Calu3 (cell line): ENCODE data around the gene TSPAN5. TPM values are rescaled to one million over a fixed set of nuclear protein-coding genes. Genes with fewer than 3 reads are reported as not detected.

ENCODE experiments used
- BruUV-seq: library from RNA; stranded (reverse); fragments of 400-500 nt; replicated peaks from 2 replicates; lab custom pipeline; 2021; lab: Mats Ljungman, UMichigan
- CTCF ChIA-PET: fragments of 300-600 bp; sonication (Branson Sonifier 250); formaldehyde crosslinking; loops from one replicate; lab custom pipeline; 2022; ENCODE audit warnings: antibody characterized with exemption; lab: Charles Lee
- DNase-seq: peaks from one replicate; pipeline ENCODE4 v3.0.0; 2022
- H3K27ac Mint-ChIP-seq: one replicate; pipeline ENCODE4 v1.8.0; 2022; ENCODE audit warnings: mixed read lengths; ENCODE audit not compliant: unreplicated experiment
- H3K27me3 Mint-ChIP-seq: one replicate; pipeline ENCODE4 v1.8.0; 2022; ENCODE audit warnings: mixed read lengths; ENCODE audit not compliant: unreplicated experiment
- H3K36me3 Mint-ChIP-seq: one replicate; pipeline ENCODE4 v1.8.0; 2022; ENCODE audit warnings: mild to moderate bottlenecking, moderate library complexity, mixed read lengths; ENCODE audit not compliant: insufficient read depth, unreplicated experiment
- H3K4me1 Mint-ChIP-seq: one replicate; pipeline ENCODE4 v1.8.0; 2022; ENCODE audit warnings: mild to moderate bottlenecking, low read depth, mixed read lengths; ENCODE audit not compliant: unreplicated experiment
- H3K4me3 Mint-ChIP-seq: one replicate; pipeline ENCODE4 v1.8.0; 2022; ENCODE audit warnings: mild to moderate bottlenecking, low read depth, moderate library complexity, mixed read lengths; ENCODE audit not compliant: unreplicated experiment
- H3K9me3 Mint-ChIP-seq: one replicate; pipeline ENCODE4 v1.8.0; 2022; ENCODE audit warnings: low read depth, mixed read lengths; ENCODE audit not compliant: unreplicated experiment
- CTCF ChIP-seq: fragments of 200-600 bp; IDR thresholded peaks from one replicate; pipeline ENCODE4 v1.8.0; 2022; ENCODE audit warnings: antibody characterized with exemption; ENCODE audit not compliant: unreplicated experiment
- intact Hi-C: fragments of 100-400 bp; cut with micrococcal nuclease; formaldehyde crosslinking; loops from one replicate; pipeline ENCODE4 v1.10.0; 2022; ENCODE audit not compliant: unreplicated experiment
- total RNA-seq: library from RNA; stranded (reverse); gene quantifications from 2 replicates; pipeline ENCODE4 v1.2.3, GENCODE V29; 2022

Gene TSPAN5
- total RNA-seq, 1 experiment from 2014 or later, result 4.8 TPM

GRCh38 chr4:98503676-98504075 is 154.7 kb downstream of the TSPAN5 start:
- Mint-ChIP-seq H3K27ac (no peak overlapping the region), H3K36me3 (no peaks in the 10 kb centered on the region), H3K4me1 (peaks cover 10% of the 10 kb centered on the region), H3K9me3 (no peaks in the 10 kb centered on the region), H3K27me3 (no peaks in the 10 kb centered on the region), H3K4me3 (no peak overlapping the region)
- CTCF ChIA-PET, result no interaction called here
- no peak for DNase-seq
- BruUV-seq, result no TSS peak
- no peak for TF ChIP-seq CTCF
- intact Hi-C loops, result no loop called here

DNA sequence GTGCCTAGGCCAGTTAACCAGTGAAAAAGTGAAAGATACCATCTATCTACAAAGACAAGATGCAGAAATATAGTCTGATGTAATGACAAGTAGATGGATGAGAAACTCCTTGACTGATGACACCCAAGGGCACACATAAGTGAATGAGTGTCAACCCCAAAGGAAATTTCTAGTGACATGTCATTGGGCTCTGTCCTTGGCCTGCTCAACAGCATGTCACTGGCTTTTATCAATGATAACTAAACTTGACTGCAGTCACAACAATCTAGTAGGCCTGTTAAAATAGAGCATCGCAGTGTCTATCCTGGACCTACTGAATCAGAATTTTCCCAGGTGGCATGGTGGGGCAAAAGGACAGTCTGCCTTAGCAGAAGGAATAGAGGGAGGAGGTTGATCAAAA is 155.8 kb downstream of the TSPAN5 start:
- Mint-ChIP-seq H3K36me3 (no peaks in the 10 kb centered on the region), H3K4me1 (peaks cover 10% of the 10 kb centered on the region), H3K9me3 (no peaks in the 10 kb centered on the region), H3K4me3 (no peak overlapping the region), H3K27me3 (no peaks in the 10 kb centered on the region), H3K27ac (no peak overlapping the region)
- DNase-seq, result no peak
- BruUV-seq, result no TSS peak
- CTCF ChIA-PET, result no interaction called here
- intact Hi-C loops, result no loop called here
- no peak for TF ChIP-seq CTCF

DNA sequence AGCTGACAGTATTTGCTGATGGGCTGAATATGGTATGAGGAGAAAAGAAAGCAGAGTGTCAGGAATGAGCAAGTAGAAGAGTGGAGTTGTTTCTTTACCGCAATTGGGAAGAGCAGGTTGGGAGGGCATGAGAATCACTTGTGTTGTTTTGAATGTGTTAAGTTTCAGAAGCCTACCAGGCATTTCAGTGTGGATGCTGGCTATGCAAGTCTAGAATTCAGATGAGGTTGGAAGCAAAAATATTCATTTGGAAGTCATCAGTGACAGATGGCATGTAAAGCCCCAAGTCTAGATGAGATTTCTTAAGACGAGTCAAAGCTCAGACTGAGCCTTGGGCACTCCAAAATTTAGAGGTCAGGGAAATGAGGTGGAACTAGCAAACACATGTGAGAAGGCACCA is 156.4 kb downstream of the TSPAN5 start:
- intact Hi-C loops, result no loop called here
- no peak for TF ChIP-seq CTCF
- no peak for DNase-seq
- Mint-ChIP-seq H3K4me3 (no peak overlapping the region), H3K36me3 (no peaks in the 10 kb centered on the region), H3K4me1 (peaks cover 10% of the 10 kb centered on the region), H3K27ac (no peak overlapping the region), H3K9me3 (no peaks in the 10 kb centered on the region), H3K27me3 (no peaks in the 10 kb centered on the region)
- CTCF ChIA-PET, result no interaction called here
- no TSS peak for BruUV-seq

DNA sequence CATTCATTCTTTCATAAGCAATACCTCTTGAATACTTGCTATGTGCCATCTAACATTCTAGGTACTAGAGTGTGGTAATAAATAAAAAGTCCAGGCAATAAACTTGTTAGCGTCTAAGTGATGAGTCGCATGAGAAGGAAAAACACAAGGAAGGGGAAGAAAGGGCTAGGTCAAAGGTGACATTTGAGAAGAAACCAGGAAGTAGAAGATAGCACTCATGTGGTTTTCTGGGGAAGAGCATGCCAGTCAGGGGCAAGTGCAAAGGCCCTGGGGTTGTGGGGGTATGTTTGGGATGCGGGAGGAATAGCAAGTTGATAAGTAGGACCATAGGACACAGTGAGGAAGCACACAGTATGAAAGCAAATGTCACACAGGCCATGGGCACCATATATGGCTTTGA is 157.0 kb downstream of the TSPAN5 start:
- intact Hi-C loops, result no loop called here
- Mint-ChIP-seq H3K36me3 (no peaks in the 10 kb centered on the region), H3K9me3 (no peaks in the 10 kb centered on the region), H3K27ac (no peak overlapping the region), H3K4me1 (peaks cover 10% of the 10 kb centered on the region), H3K27me3 (no peaks in the 10 kb centered on the region), H3K4me3 (no peak overlapping the region)
- no peak for TF ChIP-seq CTCF
- DNase-seq, result no peak
- no TSS peak for BruUV-seq
- CTCF ChIA-PET, result no interaction called here
